Fibroblast of lung (primary cell): ENCODE results near the gene LDLRAD4. TPM values are rescaled to one million over a fixed set of nuclear protein-coding genes. Genes with fewer than 3 reads are reported as not detected.

ENCODE experiments used
- DNase-seq, 2 donors: peaks; one replicate each; pipeline versions ENCODE4 v3.0.0 to v3.0.0-alpha.2; 2010; ENCODE audit warnings: low read depth in 2 of 2
- H2AFZ ChIP-seq: 2 replicates; pipeline ENCODE4 v1.5.1; 2012; ENCODE audit warnings: low read length, control low read depth, inconsistent platforms
- H3K27ac ChIP-seq: 2 replicates; pipeline ENCODE4 v1.5.1; 2011; ENCODE audit warnings: low read length, control low read depth; ENCODE audit not compliant: insufficient read depth
- H3K27me3 ChIP-seq: 2 replicates; pipeline ENCODE4 v1.5.1; 2011; ENCODE audit warnings: mild to moderate bottlenecking, low read length; ENCODE audit not compliant: control insufficient read depth, insufficient read depth
- H3K36me3 ChIP-seq: 2 replicates; pipeline ENCODE4 v1.5.1; 2011; ENCODE audit warnings: low read length; ENCODE audit not compliant: control insufficient read depth, insufficient read depth
- H3K4me1 ChIP-seq: 2 replicates; pipeline ENCODE4 v1.5.1; 2011; ENCODE audit warnings: low read length; ENCODE audit not compliant: control insufficient read depth, insufficient read depth; ENCODE audit errors: extremely low read depth
- H3K4me2 ChIP-seq: 2 replicates; pipeline ENCODE4 v1.5.1; 2011; ENCODE audit warnings: low read length, control low read depth; ENCODE audit not compliant: insufficient read depth; ENCODE audit errors: extremely low read depth
- H3K4me3 ChIP-seq, 4 experiments: fragments of 200-600 bp in 1 of 4; sonication (generic) in 1 of 4; replicated peaks in 1 of 4; 2 replicates each; pipeline ENCODE4 v1.5.1; 2011 to 2016; ENCODE audit warnings: low read length in 4 of 4, low read depth in 3 of 4, mild to moderate bottlenecking in 3 of 4, control low read depth in 2 of 4, inconsistent platforms in 1 of 4, mixed read lengths in 1 of 4; ENCODE audit not compliant: insufficient read depth in 1 of 4; ENCODE audit errors: control extremely low read depth in 1 of 4
- H3K79me2 ChIP-seq: 2 replicates; pipeline ENCODE4 v1.5.1; 2012; ENCODE audit warnings: mild to moderate bottlenecking, low read length, inconsistent platforms; ENCODE audit not compliant: control insufficient read depth, insufficient read depth
- H3K9ac ChIP-seq: 2 replicates; pipeline ENCODE4 v1.5.1; 2011; ENCODE audit warnings: mild to moderate bottlenecking, low read length, control low read depth; ENCODE audit not compliant: insufficient read depth
- H3K9me3 ChIP-seq: 2 replicates; pipeline ENCODE4 v1.5.1; 2012; ENCODE audit warnings: low read depth, low read length; ENCODE audit not compliant: control insufficient read depth, insufficient read depth
- H4K20me1 ChIP-seq: 2 replicates; pipeline ENCODE4 v1.5.1; 2011; ENCODE audit warnings: low read length; ENCODE audit not compliant: control insufficient read depth, insufficient read depth; ENCODE audit errors: extremely low read depth
- CTCF ChIP-seq, 2 donors: IDR thresholded peaks in 1 of 2; conservative IDR thresholded peaks in 1 of 2; 1 replicate in 1 of 2; 2 replicates in 1 of 2; pipeline ENCODE4 v1.5.1; 2011 to 2012; ENCODE audit warnings: low read length in 2 of 2, control low read depth in 1 of 2, inconsistent platforms in 1 of 2, low read depth in 1 of 2, mild to moderate bottlenecking in 1 of 2
- EZH2 ChIP-seq: IDR thresholded peaks from 2 replicates; pipeline ENCODE4 v1.5.1; 2012; ENCODE audit warnings: low read length, control low read depth, mild to moderate bottlenecking; ENCODE audit errors: missing control alignments
- polyA plus RNA-seq, 2 donors: library from polyadenylated mRNA; depleted of rRNA in 1 of 2; stranded (reverse) in 1 of 2; unstranded in 1 of 2; fragments of >200 nt; gene quantifications; 2 replicates each; pipeline ENCODE4 v1.2.1, GENCODE V29; 2011 to 2012; ENCODE audit warnings: missing spikeins in 1 of 2
- total RNA-seq: library from RNA; depleted of rRNA; stranded (reverse); fragments of >200 nt; gene quantifications from 2 replicates; pipeline ENCODE4 v1.2.1, GENCODE V29; 2014

Gene LDLRAD4
- total and polyA plus RNA-seq, 2 donors (not counting 1 experiment from before 2014, with no cell fraction given): not detected

GRCh38 chr18:13454363-13455150 is 236.0 kb downstream of the LDLRAD4 start:
- Histone ChIP-seq H4K20me1 (no peaks in the 10 kb centered on the region), H3K27me3 (no peaks in the 10 kb centered on the region), H3K79me2 (no peaks in the 10 kb centered on the region), H2AFZ (no peak overlapping the region), H3K9me3 (no peaks in the 10 kb centered on the region), H3K36me3 (no peaks in the 10 kb centered on the region), H3K4me2 (no peak overlapping the region), H3K9ac (no peak overlapping the region), H3K4me3 (no peak overlapping the region), H3K27ac (no peak overlapping the region), H3K4me1 (no peaks in the 10 kb centered on the region)
- TF ChIP-seq CTCF (conservative IDR thresholded peaks at IDR 0.05 in 1 of 2, IDR thresholded peaks at IDR 0.05 in 1 of 2; ENCODE audit: low read depth in 1 of 2, low read length in 2 of 2): no peak
- TF ChIP-seq EZH2: no peak
- no peak for DNase-seq

DNA sequence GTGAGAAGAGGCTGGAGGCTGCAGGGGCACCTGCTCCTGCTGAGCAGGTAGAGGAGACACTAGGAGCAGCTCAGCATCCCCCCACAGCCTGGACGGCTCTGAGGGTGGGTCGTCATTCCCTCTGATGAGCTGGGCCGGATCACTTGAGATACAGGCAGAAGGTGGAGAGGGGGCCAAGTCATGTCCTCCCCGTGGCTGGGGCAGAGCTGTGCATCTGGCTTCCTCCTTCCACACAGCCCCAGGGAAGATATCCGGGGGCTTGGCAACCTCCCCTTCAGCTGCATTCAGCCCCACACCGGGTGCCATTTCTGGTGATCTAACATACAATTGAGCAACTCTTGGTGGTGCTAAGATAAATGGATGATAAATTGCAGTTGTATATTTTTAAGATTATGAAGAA is 236.9 kb downstream of the LDLRAD4 start:
- TF ChIP-seq EZH2 (no peak), CTCF (conservative IDR thresholded peaks at IDR 0.05 in 1 of 2, IDR thresholded peaks at IDR 0.05 in 1 of 2; ENCODE audit: low read depth in 1 of 2, low read length in 2 of 2) (no peak)
- H3K4me3 ChIP-seq: no peak overlapping the region
- no peak for DNase-seq
- H3K9me3 ChIP-seq: no peaks in the 10 kb centered on the region
- no peak overlapping the region for H2AFZ ChIP-seq
- no peaks in the 10 kb centered on the region for H3K4me1 ChIP-seq
- no peak overlapping the region for H3K9ac ChIP-seq
- no peaks in the 10 kb centered on the region for H3K79me2 ChIP-seq
- H4K20me1 ChIP-seq: no peaks in the 10 kb centered on the region
- H3K27me3 ChIP-seq: no peaks in the 10 kb centered on the region
- no peaks in the 10 kb centered on the region for H3K36me3 ChIP-seq
- H3K4me2 ChIP-seq: no peak overlapping the region
- no peak overlapping the region for H3K27ac ChIP-seq

- Histone ChIP-seq H3K4me3 (no peak overlapping the region), H3K27me3 (no peaks in the 10 kb centered on the region), H3K4me1 (no peaks in the 10 kb centered on the region), H4K20me1 (no peaks in the 10 kb centered on the region), H3K9ac (no peak overlapping the region), H3K27ac (no peak overlapping the region), H2AFZ (no peak overlapping the region), H3K79me2 (no peaks in the 10 kb centered on the region), H3K4me2 (no peak overlapping the region), H3K36me3 (no peaks in the 10 kb centered on the region), H3K9me3 (no peaks in the 10 kb centered on the region)
- DNase-seq: no peak
- no peak for TF ChIP-seq CTCF (conservative IDR thresholded peaks at IDR 0.05 in 1 of 2, IDR thresholded peaks at IDR 0.05 in 1 of 2; ENCODE audit: low read depth in 1 of 2, low read length in 2 of 2)
- no peak for TF ChIP-seq EZH2
Observed at GRCh38 chr18:13455960-13456481, 237.5 kb downstream of the LDLRAD4 start.
